A549 (cell line): Measurements from ENCODE around the gene KCNC2. TPM values are rescaled to one million over a fixed set of nuclear protein-coding genes. Genes with fewer than 3 reads are reported as not detected.

Source experiments
- ATAC-seq, 2 experiments: fragments of 200-7000 bp in 1 of 2; fragments of >200 bp in 1 of 2; cut with Nextera tagmentation in 1 of 2; cut with Tn5 transposase in 1 of 2; 3 replicates each; pipeline versions ENCODE4 v1.8.0 to v1.9.1; 2018 to 2020; ENCODE audit warnings: mild to moderate bottlenecking in 1 of 2, moderate library complexity in 1 of 2
- CTCF ChIA-PET: fragments of 300-600 bp; sonication (Branson Sonifier 250); formaldehyde crosslinking; extraction: SDS; loops from one replicate; lab custom pipeline; 2021; ENCODE audit warnings: antibody characterized with exemption, inconsistent platforms; lab: Yijun Ruan, JAX
- POLR2A ChIA-PET: fragments of 350-600 bp; formaldehyde crosslinking; extraction: SDS; loops from one replicate; lab custom pipeline; 2021; ENCODE audit warnings: antibody characterized with exemption, inconsistent platforms; lab: Yijun Ruan, JAX
- DNase-seq, 2 experiments: peaks; one replicate each; pipeline versions ENCODE4 v3.0.0 to v3.0.0-alpha.2; 2011 to 2016; ENCODE audit warnings: low read depth in 1 of 2, low spot score in 1 of 2
- FAIRE-seq: peaks from 2 replicates; lab custom pipeline; 2011; peaks lifted over from hg19 to GRCh38; lab: Jason Lieb, UNC
- H3K27ac ChIP-seq, 2 experiments: fragments of >200 bp; sonication (Bioruptor Twin); formaldehyde crosslinking; 3 replicates each; pipeline ENCODE4 v1.5.1; 2016 to 2017
- H3K4me1 ChIP-seq: fragments of >200 bp; sonication (Bioruptor Twin); formaldehyde crosslinking; 3 replicates; pipeline ENCODE4 v1.6.1; 2016
- H3K4me2 ChIP-seq: fragments of >200 bp; sonication (Bioruptor Twin); formaldehyde crosslinking; 3 replicates; pipeline ENCODE4 v1.6.1; 2016
- H3K4me3 ChIP-seq: fragments of >200 bp; sonication (Bioruptor Twin); formaldehyde crosslinking; 3 replicates; pipeline ENCODE4 v1.5.1; 2016
- H3K9me3 ChIP-seq: fragments of >200 bp; sonication (Bioruptor Twin); formaldehyde crosslinking; 3 replicates; pipeline ENCODE4 v1.6.1; 2016
- BCL3 ChIP-seq: fragments of >200 bp; sonication (Bioruptor Twin); formaldehyde crosslinking; IDR thresholded peaks from 3 replicates; pipeline ENCODE4 v1.6.1; 2016
- BHLHE40 ChIP-seq: IDR thresholded peaks from 2 replicates; pipeline ENCODE4 v1.6.1; 2012; ENCODE audit warnings: low read depth, low read length, inconsistent platforms
- CBX8 ChIP-seq: fragments of 200-600 bp; sonication (generic); IDR thresholded peaks from 2 replicates; pipeline ENCODE4 v1.6.1; 2016
- CHD2 ChIP-seq: fragments of 150-350 bp; IDR thresholded peaks from 2 replicates; pipeline ENCODE4 v1.6.1; 2014; ENCODE audit warnings: low read length; ENCODE audit not compliant: partially characterized antibody
- CHD4 ChIP-seq: fragments of 200-600 bp; sonication (generic); IDR thresholded peaks from 2 replicates; pipeline ENCODE4 v1.6.1; 2016; ENCODE audit warnings: antibody characterized with exemption, mild to moderate bottlenecking, borderline replicate concordance
- EHF ChIP-seq: fragments of 250-450 bp; sonication (Bioruptor Pico); IDR thresholded peaks from 2 replicates; pipeline ENCODE4 v1.5.0; 2020; ENCODE audit warnings: mild to moderate bottlenecking
- EHMT2 ChIP-seq: fragments of 200-600 bp; sonication (generic); IDR thresholded peaks from 2 replicates; pipeline ENCODE4 v1.6.1; 2016; ENCODE audit warnings: antibody characterized with exemption, low read depth, mild to moderate bottlenecking, moderate library complexity
- ELK1 ChIP-seq: fragments of 150-350 bp; IDR thresholded peaks from 2 replicates; pipeline ENCODE4 v1.6.1; 2014; ENCODE audit warnings: low read depth, mild to moderate bottlenecking, low read length
- ESRRA ChIP-seq: fragments of 150-350 bp; IDR thresholded peaks from 2 replicates; pipeline ENCODE4 v1.6.1; 2014; ENCODE audit warnings: mild to moderate bottlenecking, low read length, borderline replicate concordance
- FOSB ChIP-seq: fragments of 250-450 bp; sonication (Bioruptor Pico); IDR thresholded peaks from 2 replicates; pipeline ENCODE4 v1.5.0; 2020; ENCODE audit warnings: mild to moderate bottlenecking, moderate library complexity
- FOSL2 ChIP-seq, 2 experiments: fragments of 450-650 bp in 1 of 2; fragments of >200 bp in 1 of 2; sonication (Bioruptor Twin) in 1 of 2; formaldehyde crosslinking; IDR thresholded peaks; 2 replicates each; pipeline versions ENCODE4 v1.5.0 to v1.6.1; 2016 to 2020; ENCODE audit warnings: mild to moderate bottlenecking in 1 of 2, moderate library complexity in 1 of 2
- HEYL ChIP-seq: fragments of 250-450 bp; sonication (Bioruptor Pico); IDR thresholded peaks from 2 replicates; pipeline ENCODE4 v1.8.0; 2021; ENCODE audit warnings: mild to moderate bottlenecking, moderate library complexity
- HOXB13 ChIP-seq: fragments of 250-450 bp; sonication (Bioruptor Pico); IDR thresholded peaks from 2 replicates; pipeline ENCODE4 v1.5.0; 2020; ENCODE audit warnings: low read depth, mild to moderate bottlenecking, moderate library complexity
- MYC ChIP-seq: IDR thresholded peaks from 2 replicates; pipeline ENCODE4 v1.6.1; 2012; ENCODE audit warnings: mild to moderate bottlenecking, inconsistent platforms, low read length, improper control_type of control experiment, borderline replicate concordance
- NFE2L2 ChIP-seq: fragments of 150-350 bp; conservative IDR thresholded peaks from 2 replicates; pipeline ENCODE4 v1.6.1; 2014; ENCODE audit warnings: low read length
- NPAS2 ChIP-seq: fragments of 250-450 bp; sonication (Bioruptor Pico); IDR thresholded peaks from 2 replicates; pipeline ENCODE4 v1.8.0; 2022; ENCODE audit warnings: mild to moderate bottlenecking, moderate library complexity, borderline replicate concordance
- NR3C1 ChIP-seq: fragments of >200 bp; sonication (Bioruptor Twin); formaldehyde crosslinking; IDR thresholded peaks from 3 replicates; pipeline ENCODE4 v1.6.1; 2017
- PBX3 ChIP-seq: IDR thresholded peaks from 2 replicates; pipeline ENCODE4 v1.6.1; 2012
- POLR2AphosphoS2 ChIP-seq: conservative IDR thresholded peaks from 2 replicates; pipeline ENCODE4 v1.6.1; 2012; ENCODE audit warnings: low read length, improper control_type of control experiment, inconsistent platforms
- RAD21 ChIP-seq, 2 experiments: fragments of >200 bp in 1 of 2; sonication (Bioruptor Twin) in 1 of 2; formaldehyde crosslinking in 1 of 2; IDR thresholded peaks in 1 of 2; conservative IDR thresholded peaks in 1 of 2; 2 replicates in 1 of 2; 3 replicates in 1 of 2; pipeline ENCODE4 v1.6.1; 2012 to 2018; ENCODE audit warnings: inconsistent platforms in 1 of 2
- RARB ChIP-seq: fragments of 250-450 bp; sonication (Bioruptor Pico); IDR thresholded peaks from 2 replicates; pipeline ENCODE4 v1.8.0; 2021; ENCODE audit warnings: mild to moderate bottlenecking, moderate library complexity
- RFX5 ChIP-seq: fragments of 450-650 bp; IDR thresholded peaks from 2 replicates; pipeline ENCODE4 v1.7.1; 2014; ENCODE audit warnings: antibody characterized with exemption, mild to moderate bottlenecking, moderate library complexity
- RNF2 ChIP-seq: fragments of 200-600 bp; sonication (generic); IDR thresholded peaks from 2 replicates; pipeline ENCODE4 v1.6.1; 2016; ENCODE audit warnings: low read depth, mild to moderate bottlenecking, antibody characterized with exemption, moderate library complexity, borderline replicate concordance
- SMC3 ChIP-seq: fragments of >200 bp; sonication (Bioruptor Twin); formaldehyde crosslinking; IDR thresholded peaks from 3 replicates; pipeline ENCODE4 v1.6.1; 2018; ENCODE audit warnings: inconsistent platforms
- ZC3H11A ChIP-seq: fragments of 450-650 bp; IDR thresholded peaks from 2 replicates; pipeline ENCODE4 v1.6.1; 2014; ENCODE audit warnings: antibody characterized with exemption, mild to moderate bottlenecking
- ZNF302 ChIP-seq: fragments of 250-450 bp; sonication (Bioruptor Pico); IDR thresholded peaks from 2 replicates; pipeline ENCODE4 v1.9.0; 2021; ENCODE audit warnings: inconsistent platforms, mild to moderate bottlenecking, moderate library complexity
- WGBS: methylation state at CpG from one replicate; pipeline ENCODE4 v1.1.6; 2017; ENCODE audit errors: missing lambda C conversion rate; 5-methylcytosine and 5-hydroxymethylcytosine counted together
- polyA plus RNA-seq, 4 experiments: library from polyadenylated mRNA; depleted of rRNA in 3 of 4; stranded (reverse); fragments of >200 nt; fragmentation: RNase III in 1 of 4; extraction: RNeasy Plus Mini Kit Qiagen cat#74134 plus additional on column Dnase treatment in 1 of 4; gene quantifications; 2 replicates in 3 of 4; 3 replicates in 1 of 4; pipeline ENCODE4 v1.2.3, GENCODE V29; 2011 to 2017

Gene KCNC2
- polyA plus RNA-seq, 2 of the 4 experiments (the other 2 are of a cell fraction): not detected

- Histone ChIP-seq H3K4me1 (no peaks in the 10 kb centered on the region), H3K9me3 (no peaks in the 10 kb centered on the region), H3K27ac (no peak overlapping the region), H3K4me3 (no peak overlapping the region), H3K4me2 (no peak overlapping the region)
- ChIA-PET POLR2A (no interaction called here), CTCF (no interaction called here)
- no peak for FAIRE-seq
- no peak for DNase-seq
- no peak for ATAC-seq
- WGBS: 74% methylated on average over 3 of the region's 3 CpGs
- no peak for TF ChIP-seq NPAS2
- TF ChIP-seq BHLHE40: no peak
- no peak for TF ChIP-seq ZC3H11A
- TF ChIP-seq RNF2: no peak
- no peak for TF ChIP-seq HOXB13 (CRISPR knock-in tag)
- TF ChIP-seq FOSB (CRISPR knock-in tag): no peak
- TF ChIP-seq EHMT2: no peak
- TF ChIP-seq RFX5: no peak
- no peak for TF ChIP-seq POLR2AphosphoS2
- no peak for TF ChIP-seq ELK1
- no peak for TF ChIP-seq FOSL2 (IDR thresholded peaks at IDR 0.05)
- TF ChIP-seq FOSL2 (CRISPR knock-in tag; IDR thresholded peaks at IDR 0.05): no peak
- no peak for TF ChIP-seq ESRRA
These were observed 107.9 kb downstream of the KCNC2 start for GRCh38 chr12:75101781-75102180.

GRCh38 chr12:75099210-75099609, 110.4 kb downstream of the KCNC2 start:
- no peak for FAIRE-seq
- ChIA-PET POLR2A (no interaction called here), CTCF (no interaction called here)
- Histone ChIP-seq H3K9me3 (no peaks in the 10 kb centered on the region), H3K4me2 (no peak overlapping the region), H3K27ac (no peak overlapping the region), H3K4me1 (no peaks in the 10 kb centered on the region), H3K4me3 (no peak overlapping the region)
- TF ChIP-seq CHD2 (no peak), EHF (CRISPR knock-in tag) (no peak), PBX3 (no peak), RARB (no peak), RAD21 (conservative IDR thresholded peaks at IDR 0.05 in 1 of 2, IDR thresholded peaks at IDR 0.05 in 1 of 2) (no peak), NFE2L2 (no peak), MYC (no peak), HEYL (no peak), BCL3 (no peak), NR3C1 (no peak), POLR2AphosphoS2 (no peak), CHD4 (no peak), RFX5 (no peak), ZNF302 (CRISPR knock-in tag) (no peak), CBX8 (no peak), SMC3 (no peak), NPAS2 (no peak)
- no peak for ATAC-seq
- no peak for DNase-seq
